ENCODE measurements around the gene LAPTM5.

Gene LAPTM5

DNA sequence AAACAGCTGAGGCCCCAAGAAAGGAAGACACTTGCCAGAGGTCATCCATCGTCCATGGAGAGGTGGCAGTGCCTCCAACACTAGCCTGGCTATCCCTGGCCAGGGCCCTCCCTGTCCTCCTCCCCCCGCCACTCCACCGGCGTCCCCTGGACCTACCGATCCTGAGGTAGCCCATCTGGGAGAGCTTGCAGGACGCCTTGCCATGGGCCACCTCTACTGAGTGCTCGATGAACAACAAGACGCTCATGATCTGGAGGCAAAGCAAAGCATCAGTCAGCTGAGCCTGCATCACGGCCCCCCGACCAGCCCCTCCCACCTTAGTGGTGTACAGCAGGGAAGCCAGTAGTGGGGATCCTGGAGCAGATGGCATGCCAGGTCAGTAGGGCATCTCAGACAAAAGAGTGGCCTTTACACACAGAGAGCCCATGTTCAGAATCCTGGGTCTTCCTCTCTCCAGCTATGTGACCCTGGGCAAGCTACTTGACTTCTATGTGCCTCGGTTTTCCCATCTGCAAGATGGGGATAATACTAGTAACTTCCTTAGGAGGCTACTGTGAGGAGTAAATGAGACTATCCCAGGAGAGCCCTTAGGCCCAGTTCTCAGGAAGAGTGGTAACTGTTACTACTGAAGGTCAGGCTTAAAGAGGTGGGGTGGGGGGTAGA, 15.1 kb downstream of the LAPTM5 start:
- no peak for DNase-seq (ENCODE audit: low spot score)

DNA sequence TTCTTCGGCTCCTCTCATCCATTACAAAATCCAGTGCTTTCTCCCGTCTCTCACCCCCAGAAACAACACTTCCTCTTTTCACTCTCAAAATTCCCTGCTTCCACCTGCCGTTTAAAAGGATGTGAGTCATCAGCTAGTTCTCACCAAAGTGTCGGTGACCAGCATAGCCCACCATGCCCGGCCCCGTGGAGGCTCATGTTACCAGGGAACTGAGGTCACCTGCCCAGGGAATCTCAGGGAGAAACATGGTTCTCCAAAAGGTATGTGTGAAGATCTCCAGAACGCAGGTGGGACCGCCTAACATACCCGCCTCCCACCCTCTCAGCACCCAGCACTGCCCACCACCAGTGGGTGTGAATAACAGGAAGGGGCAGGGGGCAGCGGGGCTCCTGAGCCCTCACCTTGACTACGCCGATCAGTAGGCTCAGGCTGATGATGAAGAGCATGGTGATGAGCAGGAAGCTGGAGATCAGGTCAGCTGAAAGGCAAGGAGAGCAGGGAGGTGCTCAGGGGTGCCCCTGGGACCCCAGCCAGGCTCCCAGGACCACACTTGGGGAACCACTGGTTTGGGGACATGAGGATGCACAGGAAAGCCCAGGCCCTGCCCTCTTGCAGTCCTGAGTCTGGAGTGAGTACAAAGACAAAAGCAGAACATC, 16.2 kb downstream of the LAPTM5 start:
- DNase-seq (ENCODE audit: low spot score) = no peak

DNA sequence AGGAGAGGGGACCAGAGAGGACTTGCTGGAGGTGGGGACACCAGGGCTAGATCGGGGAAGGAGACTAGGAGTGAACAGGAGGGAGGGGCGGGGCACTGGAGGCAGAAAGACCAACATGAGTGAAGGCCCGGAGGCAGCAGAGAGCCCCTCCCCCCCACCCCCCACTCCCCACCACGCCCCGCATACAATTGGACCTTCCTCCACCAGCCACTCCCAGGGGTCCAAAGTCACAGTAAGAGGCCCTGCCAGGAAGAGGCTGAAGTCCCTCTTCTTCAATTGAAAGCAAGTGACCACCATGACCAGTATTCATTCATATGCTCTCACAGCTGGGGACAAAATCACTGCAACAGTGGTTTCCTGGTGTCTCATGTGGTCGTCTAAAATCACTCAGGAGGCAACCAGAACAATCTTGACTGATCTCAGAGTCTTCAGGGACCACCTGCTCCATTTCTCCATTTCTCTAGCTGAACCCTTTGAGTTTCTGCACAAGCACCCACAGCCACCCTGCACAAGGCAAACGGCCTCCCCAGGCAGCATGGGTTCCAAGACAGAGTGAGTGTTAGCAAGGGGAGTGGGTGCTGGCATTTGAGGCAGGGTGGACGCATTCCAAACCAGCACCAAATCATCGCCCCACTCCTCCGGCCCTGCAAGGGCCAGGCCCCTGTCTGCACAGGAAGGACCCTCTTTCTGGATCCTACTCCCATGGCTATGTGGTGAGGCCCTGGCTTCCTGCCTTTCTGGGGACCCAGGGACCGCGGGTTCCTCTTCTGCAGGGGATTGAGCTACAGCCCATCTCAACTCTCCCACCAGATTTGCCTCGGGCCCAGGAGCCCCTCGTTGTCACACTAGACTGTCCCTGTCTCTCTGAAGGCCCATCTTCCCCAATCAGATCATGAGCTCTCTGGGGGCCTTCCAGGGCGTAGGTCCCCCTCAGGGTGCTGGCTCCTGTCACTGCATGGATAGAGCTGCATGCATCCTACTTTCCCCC, 17.0 kb downstream of the LAPTM5 start:
- no peak for DNase-seq (ENCODE audit: low spot score)

DNA sequence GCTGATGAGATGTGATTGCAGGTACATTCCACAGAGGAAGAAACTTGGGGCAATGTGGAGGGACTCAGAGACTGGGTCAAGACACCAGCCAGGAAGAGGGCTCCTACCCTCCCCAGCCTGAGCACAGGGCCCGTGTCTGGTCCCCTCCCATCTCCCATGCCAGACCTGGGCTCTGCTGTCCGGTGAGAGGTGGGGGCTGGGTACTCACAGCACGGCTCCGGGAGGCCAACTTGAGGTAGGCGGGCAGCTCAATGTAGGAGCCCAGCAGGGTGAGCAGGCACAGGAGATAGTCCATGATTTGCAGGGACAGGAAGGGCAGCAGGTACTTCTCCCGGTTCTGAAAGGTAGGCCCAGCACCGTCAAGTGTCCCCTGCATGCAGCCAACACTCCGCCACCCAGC, 18.0 kb downstream of the LAPTM5 start:
- DNase-seq (ENCODE audit: low spot score) = no peak

DNA sequence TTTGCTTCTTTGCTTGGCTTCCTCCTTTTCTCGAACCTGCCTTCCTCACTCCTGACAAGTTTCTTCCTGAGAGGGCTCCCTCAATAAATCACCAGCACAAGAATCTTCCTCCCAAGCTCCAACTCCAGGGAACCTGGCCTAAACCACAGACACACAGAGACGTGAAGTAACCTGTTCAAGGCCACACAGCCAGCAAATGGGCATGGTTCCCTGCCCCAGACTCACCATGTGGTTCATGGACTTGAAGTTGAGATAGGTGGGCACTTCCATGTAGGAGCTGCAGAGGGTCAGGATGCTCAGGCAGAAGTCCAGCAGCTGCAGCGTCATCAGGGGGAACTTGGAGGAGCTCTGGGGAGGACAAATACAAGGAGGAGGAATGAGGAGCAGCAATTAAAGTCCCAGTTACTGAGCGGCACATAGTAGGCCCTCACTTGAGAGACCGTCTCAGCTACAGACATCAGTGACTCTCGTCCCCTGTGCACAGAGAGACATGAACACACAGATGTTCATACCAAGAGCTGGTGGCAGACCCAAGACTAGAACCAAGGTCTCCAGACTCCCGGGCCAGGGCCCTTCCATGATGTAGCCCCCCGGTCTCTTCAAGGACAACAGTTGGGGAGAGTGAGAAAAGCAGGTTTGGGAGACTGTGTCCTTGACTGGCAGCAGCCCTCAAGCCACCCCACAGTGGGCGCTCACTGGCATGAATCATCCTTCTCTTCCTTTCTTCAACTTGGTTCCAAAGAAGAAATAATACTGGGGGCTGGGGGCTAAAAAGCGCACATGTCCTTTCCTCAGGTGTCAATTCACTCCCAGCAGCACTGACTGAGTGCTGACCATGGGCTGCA, 18.6 kb downstream of the LAPTM5 start:
- no peak for DNase-seq (ENCODE audit: low spot score)

DNA sequence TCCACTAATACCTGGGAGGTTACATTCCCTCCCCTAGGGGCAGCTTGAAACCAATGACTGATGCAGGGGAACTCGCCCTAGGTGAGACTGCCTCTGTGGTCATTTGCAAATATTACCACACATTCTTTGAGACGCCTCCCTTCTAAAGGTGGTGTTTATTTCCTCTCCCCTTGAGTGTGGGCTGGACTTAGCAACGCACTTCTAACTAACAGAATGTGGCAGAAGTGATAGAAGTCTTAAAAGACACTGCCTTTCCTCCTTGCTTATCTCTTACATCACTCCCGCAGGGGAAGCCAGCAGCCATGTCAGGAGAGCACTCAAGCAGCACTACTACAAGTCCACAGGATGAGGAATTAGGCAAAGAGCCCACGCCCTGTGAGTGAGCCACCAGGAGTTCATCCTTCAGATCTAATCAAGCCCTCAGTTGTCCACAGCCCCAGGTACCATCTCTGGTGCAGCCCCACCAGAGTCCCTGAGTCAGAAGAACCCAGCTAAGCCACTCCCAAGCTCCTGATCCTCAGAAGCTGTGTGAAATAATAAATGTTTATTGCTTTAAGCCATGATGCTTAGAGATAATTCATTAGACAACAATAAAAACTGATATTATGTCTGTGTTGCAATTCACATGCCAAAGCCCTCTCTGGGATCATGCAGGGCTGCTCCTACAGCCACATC, 19.4 kb downstream of the LAPTM5 start:
- DNase-seq (ENCODE audit: low spot score) = no peak

DNA sequence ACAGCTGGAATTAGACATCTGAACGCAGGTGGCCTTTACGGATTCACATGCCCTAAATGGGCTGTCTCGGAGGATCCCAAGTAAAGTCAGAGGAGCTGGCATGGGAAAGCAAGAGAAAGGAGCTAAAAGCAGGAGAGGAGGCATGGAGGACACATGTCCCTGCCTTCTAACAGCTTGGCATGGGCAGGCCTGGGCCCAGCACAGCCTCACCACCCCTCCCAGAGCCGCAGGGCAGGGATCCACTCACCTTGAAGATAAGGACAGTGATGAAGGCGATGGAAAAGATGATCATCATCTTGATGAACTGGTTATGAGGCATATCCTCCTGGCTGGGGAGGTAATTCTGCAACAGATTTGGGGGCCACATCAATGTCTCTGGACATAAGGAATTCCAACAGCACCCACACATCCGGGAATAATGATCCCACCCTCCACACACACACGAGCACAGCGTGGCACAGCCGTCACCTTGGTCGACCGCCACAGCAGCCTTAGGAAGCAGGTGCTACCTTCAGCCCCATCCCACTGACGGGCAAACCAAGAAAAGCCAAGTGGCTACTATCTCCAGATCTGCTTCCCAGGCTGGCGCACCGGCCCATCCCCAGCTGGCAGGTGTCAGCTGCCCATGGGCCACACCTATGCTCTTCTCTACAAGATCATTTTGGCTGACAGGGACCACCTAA, 20.1 kb downstream of the LAPTM5 start:
- DNase-seq (ENCODE audit: low spot score) = no peak

DNA sequence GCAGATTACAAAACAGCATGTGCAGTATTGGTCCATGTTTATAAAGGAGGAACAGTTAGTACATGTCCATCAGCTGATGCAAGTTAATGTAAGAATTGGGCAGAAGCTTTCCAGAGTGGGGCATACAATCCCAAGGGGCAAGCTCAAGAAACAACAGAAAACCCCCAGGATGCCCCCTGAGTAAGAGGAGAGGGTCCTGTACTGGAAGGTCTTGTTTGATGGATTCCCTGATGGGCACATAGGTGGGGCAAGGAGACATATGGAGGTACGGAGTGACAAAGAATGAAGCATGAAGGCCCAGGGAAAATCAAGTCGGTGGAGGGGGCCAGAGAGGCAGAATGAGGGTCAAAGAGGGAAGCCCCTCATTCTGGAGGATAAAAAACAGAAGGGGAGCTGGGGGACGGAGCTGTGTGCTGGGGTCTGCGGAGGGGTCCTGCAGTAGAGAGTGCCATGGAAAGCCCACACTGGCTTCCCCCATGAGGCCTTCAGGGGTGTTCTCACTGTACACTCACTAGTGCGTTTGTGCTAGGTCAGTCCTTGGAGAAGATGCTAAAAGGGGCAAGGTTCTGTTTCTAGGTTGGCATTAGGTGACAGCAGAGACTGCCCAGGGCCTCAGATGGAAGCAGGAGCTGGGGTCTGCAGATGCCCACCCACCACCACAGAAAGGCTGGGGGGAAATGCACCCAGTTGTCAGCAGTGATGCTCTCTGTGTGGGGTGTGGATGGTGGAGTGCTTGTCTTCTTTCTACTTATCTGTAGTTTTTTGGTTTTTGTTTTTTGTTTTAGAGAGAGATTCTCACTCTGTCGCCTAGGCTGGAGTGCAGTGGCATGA, 21.7 kb downstream of the LAPTM5 start:
- DNase-seq (ENCODE audit: low spot score) = no peak

DNA sequence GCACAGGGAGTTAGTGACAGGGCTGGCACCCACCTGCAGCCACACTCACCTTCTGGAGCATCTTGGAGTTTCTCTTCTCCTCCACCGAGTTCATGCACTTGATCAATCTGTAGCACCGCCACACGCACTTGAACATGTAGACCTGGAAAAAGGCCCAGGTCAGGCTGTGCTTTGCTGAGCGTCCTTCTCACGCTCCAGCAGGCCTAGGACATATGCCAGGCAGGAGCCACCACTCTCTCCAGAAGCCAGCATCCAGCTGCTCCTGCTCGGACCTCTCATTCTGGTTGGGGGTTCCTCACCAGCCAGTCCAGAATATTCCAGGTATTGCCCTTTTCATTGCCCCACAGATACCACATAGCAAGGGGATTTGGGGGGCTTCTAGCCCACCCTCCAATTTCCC, 22.4 kb downstream of the LAPTM5 start:
- no peak for DNase-seq (ENCODE audit: low spot score)

DNA sequence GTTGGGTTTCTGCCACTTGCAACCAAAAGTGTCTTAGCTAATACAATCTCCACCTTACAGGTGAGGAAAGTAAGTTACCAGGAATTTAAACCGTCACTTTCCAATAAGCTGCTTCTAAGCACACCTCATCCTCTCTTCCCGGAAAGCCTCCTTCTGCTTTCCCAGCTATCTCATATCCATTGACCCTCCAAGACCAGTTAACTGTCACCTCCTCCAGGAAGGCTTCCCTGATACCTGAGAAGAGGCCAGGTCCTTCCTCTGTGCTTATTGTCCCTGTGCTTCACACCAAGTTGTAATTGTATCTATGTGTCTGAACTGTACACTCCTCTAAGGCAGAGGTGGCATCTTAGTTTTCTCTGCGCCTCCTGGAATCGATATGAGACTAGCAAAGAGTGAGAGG, 23.0 kb downstream of the LAPTM5 start:
- DNase-seq (ENCODE audit: low spot score) = no peak

DNA sequence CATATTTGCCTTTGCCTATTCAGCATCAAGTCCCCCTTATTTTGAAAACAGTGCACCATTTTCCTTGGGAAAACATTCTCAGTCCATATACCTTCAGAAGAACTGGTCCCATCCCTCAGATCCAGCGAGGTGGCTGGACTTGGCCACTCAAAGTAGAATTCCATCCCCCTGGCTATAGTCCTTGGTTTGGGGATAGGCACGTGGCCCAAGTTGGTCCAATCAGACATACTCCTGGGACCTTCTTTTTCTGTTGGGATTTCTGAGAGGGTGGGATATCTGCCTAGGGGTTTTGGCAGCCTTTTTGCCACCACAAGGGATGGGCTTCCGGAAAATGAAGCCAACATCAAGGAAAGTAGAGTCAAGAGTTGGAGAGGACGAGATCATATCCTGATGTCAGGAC, 23.5 kb downstream of the LAPTM5 start:
- DNase-seq (ENCODE audit: low spot score) = no peak

DNA sequence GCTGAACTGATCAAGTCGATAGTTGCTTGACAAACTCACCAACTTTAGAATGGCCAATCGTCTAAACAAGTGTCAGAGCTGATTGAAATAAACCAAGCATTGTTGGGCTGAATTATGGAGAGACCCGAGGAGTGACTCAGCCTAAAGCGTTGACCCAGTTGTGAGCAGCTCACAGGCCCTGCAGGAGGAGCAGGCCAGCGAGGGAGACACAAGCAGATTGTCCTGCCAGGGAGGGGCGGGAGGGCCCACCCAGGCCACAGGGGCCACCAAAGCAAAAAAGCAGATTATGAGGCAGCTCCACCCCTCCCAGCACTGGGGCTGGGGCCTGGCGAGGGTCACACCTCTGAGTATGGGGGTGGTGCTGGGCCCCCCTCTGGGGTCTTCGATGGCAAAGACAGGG, 24.1 kb downstream of the LAPTM5 start:
- no peak for DNase-seq (ENCODE audit: low spot score)

DNA sequence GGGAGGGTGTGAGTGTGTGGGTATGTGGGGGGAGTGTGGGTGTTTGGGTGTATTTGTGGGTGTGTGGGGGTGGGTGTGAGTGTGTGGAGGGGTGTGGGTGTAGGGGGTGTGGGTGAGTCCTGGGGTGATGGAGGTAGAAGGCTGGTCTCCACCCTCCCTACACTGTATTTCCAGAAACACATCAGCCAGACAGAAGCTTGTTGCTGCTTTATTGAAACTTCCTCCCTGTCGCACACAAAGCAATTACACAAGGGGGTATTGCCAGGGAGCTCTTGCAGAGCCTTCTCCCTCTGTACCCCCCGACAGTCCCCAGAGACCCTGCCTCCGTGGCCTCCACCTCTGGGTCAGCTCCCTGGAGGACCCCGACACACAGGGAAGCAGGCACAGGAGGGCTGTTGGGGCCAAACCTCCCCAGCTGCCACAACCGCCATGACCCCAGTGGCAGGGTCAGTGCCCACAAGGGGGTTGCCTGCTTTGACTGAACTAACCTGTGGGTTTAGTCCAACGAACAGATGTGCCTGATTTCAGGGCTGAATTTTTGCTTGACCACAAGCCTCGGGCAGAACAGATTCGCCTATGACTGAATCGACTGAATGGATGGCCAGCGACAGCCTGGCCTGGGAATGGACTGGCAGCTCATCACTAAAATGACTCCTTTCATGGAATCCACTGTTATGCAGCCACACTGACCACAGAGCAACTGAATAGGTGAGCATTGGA, 25.1 kb downstream of the LAPTM5 start:
- no peak for DNase-seq (ENCODE audit: low spot score)

DNA sequence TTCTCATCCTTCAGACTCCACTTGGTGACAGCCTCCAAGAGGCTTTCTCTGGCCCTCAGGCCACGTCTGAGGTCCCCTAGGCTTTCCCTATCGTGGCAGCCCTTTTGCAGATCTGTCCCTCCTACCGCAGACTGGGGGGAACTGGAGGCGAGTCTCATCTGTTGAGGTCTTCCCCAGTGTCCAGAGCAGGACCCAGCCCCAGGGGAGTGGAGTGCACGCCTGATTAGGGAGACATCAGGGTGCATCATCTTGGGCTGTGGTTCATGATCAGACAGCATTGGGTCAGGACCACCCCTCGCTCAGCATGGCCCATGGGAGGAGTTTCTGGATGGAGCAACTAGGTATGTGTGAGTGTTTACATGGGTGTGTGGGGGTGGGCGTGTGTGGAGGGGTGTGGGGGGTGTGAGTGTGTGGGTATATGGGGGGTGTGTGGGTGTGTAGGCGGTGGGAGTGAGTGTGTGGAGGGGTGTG, 25.7 kb downstream of the LAPTM5 start:
- no peak for DNase-seq (ENCODE audit: low spot score)

DNA sequence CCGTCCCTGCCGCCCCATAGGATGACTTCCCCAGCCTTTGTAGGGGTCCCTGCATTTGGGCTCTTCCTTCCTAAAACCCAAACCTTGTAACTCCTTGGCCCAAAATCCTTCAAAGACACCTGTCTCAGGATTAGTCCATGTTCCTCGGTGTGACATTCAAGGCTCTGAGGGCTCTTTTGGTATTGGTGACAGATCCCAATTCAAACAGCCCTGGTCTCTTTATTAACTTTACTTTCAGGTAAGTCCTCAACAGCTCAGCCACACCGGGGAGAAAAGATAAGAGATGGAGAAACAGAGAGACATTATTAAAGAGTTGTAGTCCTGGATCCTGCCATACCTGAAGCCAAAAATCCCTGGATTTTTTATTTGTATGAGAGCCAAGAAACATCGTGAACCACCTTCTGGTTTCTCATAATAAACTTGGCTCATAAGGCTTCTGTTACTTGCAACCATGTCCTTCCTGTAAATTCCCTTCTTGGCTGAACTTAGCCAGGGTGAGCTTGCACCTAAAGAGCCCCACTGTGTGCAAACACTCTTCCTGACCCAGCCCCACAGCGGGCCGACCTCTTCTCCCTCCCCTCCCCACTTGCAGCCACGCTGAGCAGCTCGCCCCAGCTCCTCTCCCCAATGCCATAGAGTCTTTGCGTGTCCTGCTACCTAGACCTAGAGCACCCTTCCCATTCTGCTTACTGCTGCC, 26.3 kb downstream of the LAPTM5 start:
- no peak for DNase-seq (ENCODE audit: low spot score)

DNA sequence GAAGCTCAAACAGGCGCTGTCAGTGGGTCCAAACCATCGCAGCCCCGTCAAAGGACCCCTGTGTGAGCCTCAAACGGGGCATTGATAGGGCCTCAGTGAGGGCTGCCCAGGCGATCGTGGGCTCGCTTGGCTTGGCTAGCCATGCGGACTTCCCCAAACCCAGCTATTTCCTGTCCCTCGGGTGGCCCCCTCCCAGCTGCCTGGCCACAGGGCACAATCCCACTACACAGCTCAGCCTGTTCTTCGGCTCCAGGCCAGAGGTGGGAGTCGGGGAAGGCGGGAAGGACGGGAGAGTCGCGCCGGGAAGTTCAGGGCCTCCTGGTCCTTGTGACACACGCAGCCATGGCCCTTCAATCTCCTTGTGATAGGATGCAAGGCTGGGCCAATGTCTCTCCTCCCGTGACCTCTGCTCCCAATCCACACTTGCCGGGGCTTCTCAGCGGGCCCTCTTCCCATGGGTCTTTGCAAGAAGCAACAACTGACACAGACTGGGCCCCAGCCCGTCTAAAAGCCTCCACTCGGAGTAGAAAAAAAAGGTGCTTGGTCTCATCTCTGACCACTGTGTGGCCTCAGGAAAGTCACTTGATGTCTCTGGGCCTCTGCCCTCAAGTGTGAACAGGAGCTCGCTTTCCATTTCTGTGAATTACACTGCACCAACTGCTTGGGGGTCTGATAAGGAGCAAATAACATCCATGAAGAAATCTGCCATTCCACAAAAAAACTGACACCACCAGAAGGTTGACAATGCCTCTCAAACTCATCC, 27.0 kb downstream of the LAPTM5 start:
- DNase-seq (ENCODE audit: low spot score) = no peak

DNA sequence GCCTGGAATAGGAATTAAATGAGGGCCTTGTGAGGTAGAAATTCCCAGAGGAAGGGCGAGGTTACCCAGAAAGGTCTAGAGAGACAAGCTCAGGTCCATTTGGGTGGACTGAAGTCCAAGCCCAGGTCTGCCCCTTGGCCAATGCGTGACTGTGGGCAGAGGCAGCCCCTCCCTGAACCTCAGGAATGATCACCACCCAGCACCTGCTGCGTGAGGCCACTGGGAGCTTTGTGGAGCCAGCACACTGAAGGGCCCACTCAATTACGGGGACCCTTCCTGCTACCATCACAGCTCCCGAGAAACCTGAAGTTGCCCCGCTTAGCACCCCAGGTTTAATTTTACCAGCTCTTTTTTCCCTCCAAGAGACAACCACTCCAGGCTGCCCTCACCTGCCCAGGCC, 27.7 kb downstream of the LAPTM5 start:
- no peak for DNase-seq (ENCODE audit: low spot score)
